HepG2 (cell line): ENCODE results near the gene JMJD1C. TPM values are rescaled to one million over a fixed set of nuclear protein-coding genes. Genes with fewer than 3 reads are reported as not detected.

Experiments
- ATAC-seq: fragments of 200-7000 bp; cut with Tn5 transposase; 3 replicates; pipeline ENCODE4 v1.9.1; 2020; ENCODE audit warnings: mild to moderate bottlenecking, moderate library complexity
- BruUV-seq: library from RNA; stranded (reverse); fragments of 400-500 nt; replicated peaks from 2 replicates; lab custom pipeline; 2021; lab: Mats Ljungman, UMichigan
- CTCF ChIA-PET: fragments of 300-600 bp; formaldehyde crosslinking; extraction: SDS; loops from one replicate; lab custom pipeline; 2021; ENCODE audit warnings: low total read pairs, inconsistent platforms, low intra/inter-chr PET ratio; lab: Yijun Ruan, JAX
- POLR2A ChIA-PET: fragments of 350-600 bp; sonication (Branson Sonifier 250); formaldehyde crosslinking; loops from one replicate; lab custom pipeline; 2020; ENCODE audit warnings: antibody characterized with exemption, inconsistent platforms; lab: Yijun Ruan, JAX
- DNase-seq: peaks from one replicate; pipeline ENCODE4 v3.0.0-alpha.2; 2015; ENCODE audit warnings: low spot score
- FAIRE-seq: peaks from 3 replicates; lab custom pipeline; 2011; peaks lifted over from hg19 to GRCh38; lab: Jason Lieb, UNC
- H2AFZ ChIP-seq: one replicate; pipeline ENCODE4 v1.6.1; 2011; ENCODE audit warnings: low read length, inconsistent platforms
- H3K27ac ChIP-seq: fragments of 300-600 bp; 3 replicates; pipeline ENCODE4 v1.8.0; 2011; ENCODE audit warnings: mixed run types, mild to moderate bottlenecking, mixed read lengths, low read length, inconsistent platforms; ENCODE audit not compliant: insufficient read depth; ENCODE audit errors: extremely low read length
- H3K27me3 ChIP-seq, 2 experiments: fragments of 200-600 bp in 1 of 2; 2 replicates in 1 of 2; 3 replicates in 1 of 2; pipeline versions ENCODE4 v1.6.0 to v1.8.0; 2011; ENCODE audit warnings: low read length in 2 of 2, mild to moderate bottlenecking in 2 of 2, moderate library complexity in 2 of 2, inconsistent platforms in 1 of 2; ENCODE audit not compliant: insufficient read depth in 2 of 2, control insufficient read depth in 1 of 2
- H3K36me3 ChIP-seq, 2 experiments: fragments of 200-600 bp in 1 of 2; replicated peaks in 1 of 2; 2 replicates in 1 of 2; 3 replicates in 1 of 2; pipeline versions ENCODE4 v1.5.1 to v1.8.0; 2011; ENCODE audit warnings: low read length in 2 of 2, inconsistent platforms in 1 of 2; ENCODE audit not compliant: insufficient read depth in 2 of 2, control insufficient read depth in 1 of 2
- H3K4me1 ChIP-seq: 2 replicates; pipeline ENCODE4 v1.5.1; 2012; ENCODE audit warnings: low read length, inconsistent platforms; ENCODE audit not compliant: insufficient read depth
- H3K4me2 ChIP-seq: 2 replicates; pipeline ENCODE4 v1.6.0; 2011; ENCODE audit warnings: low read depth, low read length, inconsistent platforms
- H3K4me3 ChIP-seq, 3 experiments: fragments of 200-600 bp in 1 of 3; sonication (generic), shearing (Covaris generic) in 1 of 3; replicated peaks in 1 of 3; 2 replicates each; pipeline ENCODE4 v1.5.1; 2011 to 2016; ENCODE audit warnings: low read length in 3 of 3, inconsistent platforms in 2 of 3, low read depth in 2 of 3, mild to moderate bottlenecking in 2 of 3, control low read depth in 1 of 3, mixed read lengths in 1 of 3; ENCODE audit not compliant: insufficient read depth in 1 of 3
- H3K79me2 ChIP-seq: one replicate; pipeline ENCODE4 v1.6.1; 2011; ENCODE audit warnings: low read length, inconsistent platforms; ENCODE audit not compliant: insufficient read depth
- H3K9ac ChIP-seq: 2 replicates; pipeline ENCODE4 v1.6.0; 2011; ENCODE audit warnings: mild to moderate bottlenecking, low read depth, low read length, inconsistent platforms; ENCODE audit not compliant: insufficient read depth
- H3K9me3 ChIP-seq: 2 replicates; pipeline ENCODE4 v1.5.1; 2012; ENCODE audit warnings: mild to moderate bottlenecking, low read length
- H4K20me1 ChIP-seq: 2 replicates; pipeline ENCODE4 v1.6.0; 2011; ENCODE audit warnings: inconsistent platforms, mild to moderate bottlenecking, low read length, moderate library complexity; ENCODE audit not compliant: insufficient read depth
- JUND ChIP-seq: sonication (generic); formaldehyde crosslinking; IDR thresholded peaks from 2 replicates; pipeline ENCODE4 v1.8.0; 2022; ENCODE audit warnings: mild to moderate bottlenecking, missing genetic modification reagents
- NR2F1 ChIP-seq, 2 experiments: fragments of 450-650 bp in 1 of 2; formaldehyde crosslinking in 1 of 2; IDR thresholded peaks; 2 replicates each; pipeline versions ENCODE4 v1.5.0 to v1.6.1; 2016 to 2020; ENCODE audit warnings: mild to moderate bottlenecking in 1 of 2, missing compliant biosample characterization in 1 of 2, missing genetic modification reagents in 1 of 2, moderate library complexity in 1 of 2
- PCBP1 ChIP-seq: fragments of 200-400 bp; formaldehyde crosslinking; IDR thresholded peaks from 2 replicates; pipeline ENCODE4 v1.6.1; 2017; ENCODE audit warnings: mild to moderate bottlenecking, low read depth, low read length, borderline replicate concordance
- ZFYVE20 ChIP-seq: sonication (generic); formaldehyde crosslinking; IDR thresholded peaks from 2 replicates; pipeline ENCODE4 v1.8.0; 2023; ENCODE audit warnings: low read depth, mild to moderate bottlenecking, moderate library complexity, missing genetic modification reagents, borderline replicate concordance
- ZNF24 ChIP-seq: fragments of 450-650 bp; IDR thresholded peaks from 2 replicates; pipeline ENCODE4 v1.6.1; 2017; ENCODE audit warnings: antibody characterized with exemption, mild to moderate bottlenecking
- ZNF552 ChIP-seq: sonication (generic); formaldehyde crosslinking; IDR thresholded peaks from 2 replicates; pipeline ENCODE4 v1.9.0; 2022; ENCODE audit warnings: missing genetic modification reagents, mild to moderate bottlenecking, borderline replicate concordance
- ZNF619 ChIP-seq: sonication (generic); formaldehyde crosslinking; IDR thresholded peaks from 2 replicates; pipeline ENCODE4 v1.4.0; 2020; ENCODE audit warnings: mild to moderate bottlenecking, missing genetic modification reagents
- WGBS: methylation state at CpG from one replicate; pipeline ENCODE4 v1.1.6; 2017; ENCODE audit warnings: low lambda C conversion rate; 5-methylcytosine and 5-hydroxymethylcytosine counted together
- in situ Hi-C: cut with HindIII; loops from 2 replicates; pipeline ENCODE4 v1.10.0; 2017; ENCODE audit warnings: low pct_unique_long_range_greater_than_20kb; ENCODE audit not compliant: extremely low pct_ligation_motif_present
- intact Hi-C: fragments of 100-400 bp; cut with micrococcal nuclease; formaldehyde crosslinking; loops from one replicate; pipeline ENCODE4 v1.10.0; 2022; ENCODE audit not compliant: unreplicated experiment
- polyA plus RNA-seq, 8 experiments: library from polyadenylated mRNA; depleted of rRNA in 3 of 8; stranded (reverse) in 7 of 8; unstranded in 1 of 8; fragments of >200 nt; fragmentation: Illumina TruSeq in 4 of 8; extraction: Trizol in 4 of 8; gene quantifications; 2 replicates each; pipeline versions ENCODE4 v1.2.1 to v1.2.3, GENCODE V29; 2011 to 2016; ENCODE audit warnings: low read depth in 4 of 8, missing spikeins in 1 of 8, mixed read lengths in 1 of 8; ENCODE audit not compliant: insufficient read depth in 1 of 8
- total RNA-seq, 5 experiments: library from RNA; depleted of rRNA; stranded (reverse); fragments of >200 nt; fragmentation: Illumina TruSeq; extraction: Trizol; gene quantifications; 2 replicates each; pipeline ENCODE4 v1.2.3, GENCODE V29; 2016; ENCODE audit warnings: low read depth in 1 of 5
- TF ChIP-seq, protein P1 (sequence below): sonication (generic); formaldehyde crosslinking; IDR thresholded peaks from 2 replicates; pipeline ENCODE4 v1.4.0; 2020; ENCODE audit warnings: low read depth, mild to moderate bottlenecking, missing genetic modification reagents

The JMJD1C gene
- total and polyA plus RNA-seq, 2 of the 13 experiments (the other 11 are each of a cell fraction or from before 2014, with no cell fraction given): 42.3 to 42.7 TPM

DNA sequence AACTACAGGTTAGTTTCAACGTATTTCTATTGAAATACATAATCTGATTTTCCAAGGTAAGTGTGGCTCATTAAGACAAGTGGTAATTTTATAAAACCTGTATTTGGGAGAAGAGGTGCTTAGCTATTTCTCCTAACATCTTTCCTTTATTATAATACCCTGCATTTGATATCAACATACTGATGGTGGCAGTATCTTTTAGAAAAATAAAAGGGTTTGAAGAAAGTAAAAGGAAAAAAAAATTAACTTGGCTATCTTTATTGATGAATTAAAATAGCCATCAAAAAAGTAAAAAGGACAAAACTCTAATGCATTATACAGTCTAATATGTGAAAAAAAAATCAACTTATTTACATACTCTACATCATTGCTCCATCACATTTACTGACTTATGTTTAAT is 264.7 kb downstream of the JMJD1C start (continued):
- TF ChIP-seq ZNF619 (CRISPR knock-in tag) (no peak), JUND (CRISPR knock-in tag) (no peak), PCBP1 (no peak), ZNF24 (no peak)
- TF ChIP-seq, protein P1, sequence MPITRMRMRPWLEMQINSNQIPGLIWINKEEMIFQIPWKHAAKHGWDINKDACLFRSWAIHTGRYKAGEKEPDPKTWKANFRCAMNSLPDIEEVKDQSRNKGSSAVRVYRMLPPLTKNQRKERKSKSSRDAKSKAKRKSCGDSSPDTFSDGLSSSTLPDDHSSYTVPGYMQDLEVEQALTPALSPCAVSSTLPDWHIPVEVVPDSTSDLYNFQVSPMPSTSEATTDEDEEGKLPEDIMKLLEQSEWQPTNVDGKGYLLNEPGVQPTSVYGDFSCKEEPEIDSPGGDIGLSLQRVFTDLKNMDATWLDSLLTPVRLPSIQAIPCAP (CRISPR knock-in tag): no peak

DNA sequence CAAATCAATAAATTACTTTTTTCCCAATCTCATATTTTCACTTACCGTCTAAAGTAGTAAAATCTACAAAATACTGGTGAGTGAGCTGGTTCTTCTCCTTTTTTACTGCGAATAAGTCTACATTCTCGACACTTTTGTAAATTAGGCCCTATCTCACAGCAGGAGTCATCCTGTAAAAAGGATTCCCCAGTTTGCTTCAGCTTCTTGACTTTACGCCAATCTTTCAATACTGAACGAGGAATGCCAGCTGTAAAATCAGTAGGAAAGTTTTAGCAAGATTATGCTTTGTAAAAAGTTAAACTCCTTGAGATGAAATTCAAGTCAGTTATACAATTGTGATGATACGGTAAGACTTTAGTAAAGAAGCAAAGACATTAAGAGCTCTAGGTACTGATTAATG is 265.3 kb downstream of the JMJD1C start:
- Histone ChIP-seq H3K36me3 (peaks cover 6 to 56% of the 10 kb centered on the region in 2 experiments), H3K27me3 (no peaks in the 10 kb centered on the region), H3K79me2 (no peaks in the 10 kb centered on the region), H2AFZ (no peak overlapping the region), H3K27ac (no peak overlapping the region), H3K9ac (no peak overlapping the region), H3K4me2 (no peak overlapping the region), H3K4me3 (no peak overlapping the region), H4K20me1 (0 out of 2 replicates have a peak, but pooled peaks cover 2% of the 10 kb centered on the region), H3K4me1 (no peaks in the 10 kb centered on the region), H3K9me3 (no peaks in the 10 kb centered on the region)
- DNase-seq (no peak), ATAC-seq (no peak), FAIRE-seq (no peak)
- CTCF ChIA-PET: no interaction called here
- intact Hi-C loops (no loop called here), in situ Hi-C loops (no loop called here)
- 87% methylated on average over 6 of the region's 6 CpGs for WGBS
- no TSS peak for BruUV-seq
- POLR2A ChIA-PET: no interaction called here
- TF ChIP-seq NR2F1 (CRISPR knock-in tag; IDR thresholded peaks at IDR 0.05) (no peak), ZFYVE20 (CRISPR knock-in tag) (no peak), ZNF552 (CRISPR knock-in tag) (no peak)
